Skin of body (tissue), 2 donors: ENCODE measurements around the gene SNRPA1. TPM values are rescaled to one million over a fixed set of nuclear protein-coding genes. Genes with fewer than 3 reads are reported as not detected.
A peak's percentile ranks its signal among the peaks of the same experiment; 100 is the strongest.
"Not testable (repeated sequence)": the region's sequence is repeated elsewhere in the genome, so short reads cannot be mapped to it uniquely, and the experiment has no call there.

Experiments
- DNase-seq: peaks from one replicate; lab custom pipeline; 2025; lab: John Stamatoyannopoulos, UW
- total RNA-seq: library from RNA; depleted of rRNA; stranded (reverse); fragments of >200 nt; gene quantifications from one replicate; pipeline ENCODE4 v1.2.3, GENCODE V29; 2014

SNRPA1 gene
- total RNA-seq, 1 donor from 2014 or later, result 39.5 TPM

- no peak for DNase-seq
These were observed 1.7 kb upstream of the SNRPA1 start for GRCh38 chr15:101296418-101297405.

- peak; percentile 57 for DNase-seq
These were observed 636 bp upstream of the SNRPA1 start for GRCh38 chr15:101295607-101296161.

GRCh38 chr15:101293122-101293521 is 1.9 kb downstream of the SNRPA1 start:
- no peak for DNase-seq

- no peak for DNase-seq
These were observed 6.0 kb downstream of the SNRPA1 start for GRCh38 chr15:101288905-101289513.

- DNase-seq, result not testable (repeated sequence)
These were observed 7.7 kb downstream of the SNRPA1 start for GRCh38 chr15:101287342-101287741.

GRCh38 chr15:101286471-101287114 is 8.5 kb downstream of the SNRPA1 start:
- DNase-seq, result no peak

- DNase-seq, result no peak
These were observed 11.1 kb downstream of the SNRPA1 start for GRCh38 chr15:101283931-101284330.

- DNase-seq, result no peak
These were observed 15.0 kb downstream of the SNRPA1 start for GRCh38 chr15:101280007-101280406.

GRCh38 chr15:101277943-101278564 is 17.0 kb downstream of the SNRPA1 start:
- DNase-seq, result no peak

- DNase-seq, result peak; percentile 81
These were observed 17.8 kb downstream of the SNRPA1 start, which contains the start of gene SELENOS for GRCh38 chr15:101277038-101277822. SELENOS (minus strand) TSS chr15:101277485; CDS start chr15:101277417, 68 bp downstream.

GRCh38 chr15:101276501-101277037 is 18.5 kb downstream of the SNRPA1 start:
- no peak for DNase-seq

- DNase-seq, result no peak
These were observed 20.0 kb downstream of the SNRPA1 start for GRCh38 chr15:101275018-101275417.

GRCh38 chr15:101273534-101273933 is 21.5 kb downstream of the SNRPA1 start:
- no peak for DNase-seq

- DNase-seq, result no peak
These were observed 22.5 kb downstream of the SNRPA1 start for GRCh38 chr15:101272584-101272983.

- no peak for DNase-seq
These were observed 25.4 kb downstream of the SNRPA1 start for GRCh38 chr15:101269479-101270223.

- DNase-seq, result no peak
These were observed 27.5 kb downstream of the SNRPA1 start for GRCh38 chr15:101267320-101268104.

GRCh38 chr15:101266787-101267186 is 28.3 kb downstream of the SNRPA1 start:
- no peak for DNase-seq

- no peak for DNase-seq
These were observed 29.0 kb downstream of the SNRPA1 start for GRCh38 chr15:101266034-101266433.
